HPDE6-E6E7 (cell line): ENCODE measurements around the gene MAS1.

Experiments
- DNase-seq: peaks from one replicate; pipeline ENCODE4 v3.0.0; 2011; ENCODE audit warnings: missing footprints; ENCODE audit errors: extremely low spot score

The MAS1 gene

DNA sequence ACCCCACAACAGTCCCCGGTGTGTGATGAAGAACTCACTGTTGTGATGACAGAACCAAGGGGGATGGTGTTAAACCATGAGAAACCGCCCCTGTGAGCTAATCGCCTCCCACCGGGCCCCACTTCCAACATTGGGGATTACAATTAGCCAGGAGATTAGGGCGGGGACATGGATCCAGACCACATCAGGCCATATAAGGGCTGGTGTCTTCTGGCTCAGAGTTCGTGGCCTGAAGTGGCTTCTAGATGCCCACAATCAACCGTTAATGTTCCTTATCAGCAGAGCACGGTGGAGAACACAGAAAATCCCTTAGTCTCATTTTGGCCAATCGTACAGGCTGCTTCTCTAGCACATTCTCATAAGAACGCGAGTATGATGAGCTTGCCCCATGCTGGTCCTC is 10.9 kb upstream of the MAS1 start:
- DNase-seq = no peak

DNA sequence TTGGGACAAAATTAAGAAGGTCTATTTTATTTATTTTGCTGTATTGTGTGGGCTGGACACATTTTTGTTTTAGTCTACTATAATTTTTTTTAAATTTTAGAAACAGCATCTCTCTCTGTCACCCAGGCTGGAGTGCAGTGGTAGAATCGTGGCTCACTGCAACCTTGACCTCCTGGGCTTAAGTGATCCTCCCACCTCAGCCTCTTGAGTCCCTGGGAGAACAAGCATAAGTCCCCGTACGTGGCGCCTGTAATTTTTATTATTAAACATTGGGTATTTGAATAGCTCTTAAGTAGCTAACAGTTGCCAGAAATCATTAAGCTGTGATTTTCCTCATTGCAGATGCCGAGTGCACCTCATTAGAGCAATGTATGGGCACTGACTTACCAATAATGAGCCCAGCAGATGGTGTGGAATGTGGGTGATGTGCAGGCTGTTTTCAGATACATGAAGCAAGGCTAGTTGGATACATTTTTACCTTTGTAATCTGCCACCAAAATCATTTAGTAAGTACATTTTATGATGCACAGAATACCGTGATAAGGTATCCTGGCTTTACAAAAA is 10.3 kb upstream of the MAS1 start:
- DNase-seq = no peak

DNA sequence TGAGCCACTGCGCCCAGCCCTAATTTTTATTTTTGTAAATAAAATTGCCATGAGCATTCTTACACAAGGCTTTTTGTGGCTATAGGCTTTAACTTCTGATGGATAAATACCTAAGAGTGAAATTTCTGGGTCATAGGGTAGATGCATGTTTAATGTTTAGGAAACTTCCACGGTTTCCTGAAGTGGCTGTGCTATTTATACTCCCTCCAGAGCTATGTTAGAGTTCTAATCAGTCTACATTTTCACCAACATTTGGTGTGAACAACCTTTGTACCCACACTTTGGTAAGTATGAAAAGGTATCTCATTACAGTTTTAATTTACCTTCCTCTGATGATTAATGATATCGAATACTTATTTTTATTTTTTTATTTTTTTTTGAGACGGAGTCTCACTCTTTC is 6.1 kb upstream of the MAS1 start:
- DNase-seq = no peak

- DNase-seq = no peak
Measured at GRCh38 chr6:159886270-159886669, 4.5 kb upstream of the MAS1 start.

DNA sequence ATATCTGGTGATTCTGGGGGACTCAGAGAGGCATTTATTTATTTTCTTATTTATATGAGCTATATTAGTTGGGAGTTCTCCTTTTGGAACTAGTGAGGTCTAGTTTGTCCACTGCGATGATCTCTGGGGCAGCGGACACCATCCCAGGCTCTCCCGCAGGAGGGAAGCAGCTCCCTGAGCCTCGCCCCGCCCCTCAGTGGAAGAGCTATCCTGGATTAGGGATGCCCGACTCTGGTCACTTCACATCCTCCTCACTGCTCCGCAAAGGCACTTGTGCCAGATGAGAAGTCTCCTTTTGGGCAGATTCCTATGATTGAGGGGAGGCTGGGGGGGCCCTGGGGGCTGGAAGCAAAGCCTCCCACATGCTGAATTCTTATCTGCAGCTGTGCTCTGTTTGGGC is 3.6 kb upstream of the MAS1 start:
- DNase-seq = no peak

DNA sequence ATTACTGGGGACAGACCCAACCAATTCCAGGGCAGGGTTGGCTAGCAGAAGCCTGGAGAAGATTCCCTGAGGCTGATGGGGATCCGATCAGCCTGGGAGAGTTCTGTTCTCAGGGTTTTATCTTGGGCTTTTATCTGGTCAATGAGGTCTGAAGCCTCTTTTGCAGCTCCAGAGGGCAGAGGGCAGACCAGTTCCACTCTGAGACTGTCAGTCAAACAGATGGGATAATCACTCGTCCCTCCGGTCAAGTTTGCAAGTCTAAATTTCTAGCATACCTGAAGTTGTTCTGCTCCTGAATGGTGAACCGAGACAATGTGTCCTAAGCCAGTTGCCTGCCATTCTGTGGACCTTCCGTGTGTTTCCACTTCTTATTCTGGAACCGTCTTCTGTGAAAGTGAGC is 3.0 kb upstream of the MAS1 start:
- DNase-seq = no peak

GRCh38 chr6:159890201-159890600 is 587 bp upstream of the MAS1 start:
- DNase-seq = no peak

DNA sequence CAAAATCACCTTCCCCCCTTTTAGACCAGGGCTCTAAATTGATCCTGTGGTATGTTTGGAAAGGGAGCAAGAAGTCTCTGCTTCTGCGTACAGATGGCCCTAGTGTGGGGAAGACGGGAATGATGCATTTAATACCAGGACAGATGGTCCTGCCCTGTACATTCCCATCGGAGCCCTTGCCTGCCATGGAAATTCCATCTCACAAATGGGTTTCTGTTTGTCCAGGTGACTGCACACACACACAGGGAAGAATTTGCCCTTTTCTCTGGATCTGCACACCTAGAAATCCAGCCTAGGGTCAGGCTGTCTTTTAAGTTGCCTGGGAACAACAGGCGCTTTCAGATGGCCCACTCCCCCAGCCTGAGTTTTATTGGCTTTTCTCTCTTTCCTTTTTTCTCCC is 1.3 kb downstream of the MAS1 start:
- no peak for DNase-seq

DNA sequence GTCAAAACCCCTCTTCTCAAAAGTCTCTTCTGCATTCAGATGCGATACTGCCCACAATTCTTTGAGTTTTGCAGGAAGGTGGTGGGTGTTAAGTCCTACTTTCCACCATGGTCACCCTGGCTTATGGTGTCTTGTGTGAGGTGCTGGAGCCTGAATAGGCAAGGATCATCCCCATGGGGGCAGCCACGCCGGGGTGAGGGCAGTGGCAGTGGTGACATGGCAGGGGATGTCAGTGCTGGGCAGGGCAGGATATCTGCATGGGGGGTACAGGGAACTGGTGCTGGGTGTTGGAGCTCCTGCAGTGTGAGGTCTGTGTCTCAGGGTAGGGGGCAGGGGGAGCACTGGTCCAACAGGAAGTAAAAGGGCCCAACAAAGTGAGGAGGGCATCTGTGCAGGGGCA is 2.3 kb downstream of the MAS1 start:
- DNase-seq = no peak

GRCh38 chr6:159894991-159895390 is 4.2 kb downstream of the MAS1 start:
- no peak for DNase-seq

DNA sequence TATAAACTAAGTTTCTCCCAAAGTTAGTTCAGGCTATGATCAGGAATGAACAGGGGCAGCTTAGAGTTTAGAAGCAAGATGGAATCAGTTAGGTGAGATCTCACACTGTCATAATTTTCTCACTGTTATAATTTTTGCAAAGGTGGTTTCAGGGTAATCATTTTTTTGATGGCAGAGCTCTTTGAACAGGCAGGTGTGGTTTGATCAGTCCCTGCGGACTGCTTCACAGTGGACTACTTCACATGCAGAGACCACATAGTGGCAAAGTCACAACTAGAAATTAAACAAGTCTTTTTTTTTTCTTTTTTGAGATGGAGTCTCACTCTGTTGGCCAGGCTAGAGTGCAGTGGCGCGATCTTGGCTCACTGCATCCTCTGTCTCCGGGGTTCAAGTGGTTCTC is 6.8 kb downstream of the MAS1 start:
- no peak for DNase-seq

- no peak for DNase-seq
Measured at GRCh38 chr6:159898519-159898918, 7.7 kb downstream of the MAS1 start.

GRCh38 chr6:159899994-159900745 is 9.4 kb downstream of the MAS1 start:
- DNase-seq = no peak

- no peak for DNase-seq
Measured at GRCh38 chr6:159902620-159903019, 11.8 kb downstream of the MAS1 start.

DNA sequence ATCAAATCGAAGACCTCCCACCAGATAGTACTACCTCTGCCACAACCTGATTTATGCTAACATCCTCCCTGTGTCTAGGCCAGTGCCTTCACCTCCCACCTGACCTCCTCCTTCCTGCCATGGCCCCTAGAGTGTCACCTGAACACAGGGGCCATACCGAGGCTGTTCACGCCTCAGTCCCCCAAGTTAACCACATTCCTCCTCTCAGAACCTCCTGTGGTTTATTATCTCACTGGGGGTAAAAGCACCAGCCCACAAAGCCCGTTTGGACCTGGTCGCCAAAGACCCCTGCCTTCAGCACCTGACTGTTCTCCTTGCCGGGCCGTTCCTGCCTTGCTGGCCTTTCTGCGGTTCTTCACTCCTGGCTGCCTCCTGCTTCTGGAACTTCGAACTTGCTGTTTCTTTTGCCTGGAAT is 13.7 kb downstream of the MAS1 start:
- no peak for DNase-seq

GRCh38 chr6:159906400-159906799 is 15.6 kb downstream of the MAS1 start:
- DNase-seq = no peak

- DNase-seq = no peak
Measured at GRCh38 chr6:159908535-159908934, 17.7 kb downstream of the MAS1 start.

DNA sequence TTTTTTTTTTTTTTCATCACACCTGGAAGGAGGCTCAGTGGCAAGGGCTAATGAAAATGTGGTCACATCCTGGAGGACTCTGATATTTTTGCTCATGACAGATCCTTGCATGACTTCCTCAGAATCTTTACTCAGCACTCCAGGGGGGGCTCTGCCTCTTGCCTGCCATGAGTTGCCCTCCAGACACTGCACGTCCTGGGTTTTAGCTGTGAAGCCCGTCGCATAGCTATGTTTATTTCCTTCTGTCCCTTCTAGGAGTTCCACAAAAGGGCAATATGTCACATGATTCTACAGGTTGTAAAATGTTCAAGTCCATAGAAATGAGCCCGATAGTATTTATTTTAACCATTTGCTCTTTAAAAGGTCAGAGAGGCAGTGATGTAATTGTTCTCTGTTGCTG is 18.2 kb downstream of the MAS1 start:
- no peak for DNase-seq

DNA sequence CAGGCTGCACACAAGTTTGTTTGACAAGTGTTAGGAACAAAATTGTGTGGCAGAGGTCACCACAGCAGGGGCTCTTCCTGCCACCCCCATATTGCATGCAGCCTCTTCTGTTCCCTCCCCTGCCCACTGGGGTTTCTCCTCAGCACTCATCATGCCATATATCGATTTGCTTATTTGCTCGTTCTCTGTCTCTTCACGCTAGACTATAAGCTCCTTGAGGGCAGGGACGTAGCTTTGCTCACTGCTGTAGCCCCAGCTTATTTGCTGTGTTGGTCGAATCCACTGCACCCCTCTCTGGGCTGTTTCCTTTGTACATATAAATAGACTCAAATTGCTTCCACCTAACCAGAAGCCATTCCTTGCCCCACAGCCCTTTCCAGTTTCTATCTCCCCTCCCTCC is 19.6 kb downstream of the MAS1 start:
- DNase-seq = no peak

DNA sequence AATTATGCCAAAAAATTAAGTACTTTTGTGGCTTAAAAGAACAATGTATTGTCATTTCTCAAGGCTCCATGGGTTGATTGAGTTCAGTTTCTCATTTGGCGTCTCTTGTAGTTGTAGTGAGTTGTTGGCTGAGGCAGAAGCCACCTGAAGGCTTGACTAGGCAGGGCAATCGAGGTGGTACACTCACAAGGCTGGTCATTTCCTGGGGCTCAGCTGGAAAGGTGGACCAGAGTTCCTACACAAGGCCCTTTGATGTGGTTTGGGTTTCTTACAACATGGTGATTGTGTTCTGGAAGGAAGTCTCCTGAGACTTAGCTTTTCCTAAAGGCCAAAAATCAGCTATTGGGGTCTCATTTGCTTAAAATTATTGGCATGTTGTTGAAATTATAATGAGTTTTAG is 22.6 kb downstream of the MAS1 start:
- DNase-seq = no peak

GRCh38 chr6:159913862-159914564 is 23.2 kb downstream of the MAS1 start:
- DNase-seq = no peak

DNA sequence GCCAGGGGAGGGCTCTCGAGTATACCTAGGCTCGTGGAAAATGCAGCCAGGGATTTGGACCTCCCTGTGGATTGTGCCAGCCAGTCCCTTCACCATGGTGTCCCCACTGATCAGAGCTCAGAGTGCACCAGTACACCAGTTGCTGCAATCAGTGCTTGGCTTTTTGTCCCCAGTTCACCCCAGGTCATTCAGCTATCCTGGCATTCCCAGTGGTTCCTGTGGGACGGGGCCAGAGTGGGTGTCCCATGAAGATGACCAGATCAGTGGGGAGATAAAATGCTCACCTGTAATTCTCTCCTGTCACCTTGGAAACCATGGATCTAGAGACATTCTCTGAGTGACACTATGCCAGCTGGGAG is 23.8 kb downstream of the MAS1 start:
- no peak for DNase-seq

DNA sequence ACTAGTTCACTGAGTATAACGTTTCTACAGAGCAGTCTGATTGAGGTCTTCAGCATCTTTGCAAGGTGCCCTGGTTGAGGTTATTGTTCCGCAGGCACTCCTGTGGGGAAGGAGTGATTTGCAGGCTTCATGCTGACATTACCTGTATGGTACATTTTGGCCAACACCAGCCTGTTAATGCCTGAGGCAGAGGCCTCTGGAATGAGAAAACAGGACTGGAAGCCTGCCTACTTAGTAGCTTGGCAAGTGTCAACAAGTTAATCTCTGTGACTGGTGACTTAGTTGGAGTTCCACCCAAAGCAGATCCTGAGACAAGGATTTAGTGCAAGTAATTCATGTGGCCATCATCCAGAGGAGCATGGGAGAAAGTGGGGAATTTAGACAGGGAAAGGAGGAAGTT is 24.6 kb downstream of the MAS1 start:
- DNase-seq = peak; percentile 42
